Neural cell (in vitro differentiated cells): Measurements from ENCODE around the gene GRB2. TPM values are rescaled to one million over a fixed set of nuclear protein-coding genes. Genes with fewer than 3 reads are reported as not detected.

Experiments used
- H2AFZ ChIP-seq: fragments of 200-600, 300-800 bp; sonication (generic), shearing (Covaris generic); 2 replicates; pipeline ENCODE4 v1.6.0; 2014; ENCODE audit warnings: low read depth, mild to moderate bottlenecking, antibody characterized with exemption, low read length, moderate library complexity
- H3F3A ChIP-seq: fragments of 200-600 bp; shearing (Covaris generic); 2 replicates; pipeline ENCODE4 v1.6.1; 2016; ENCODE audit warnings: mild to moderate bottlenecking, moderate library complexity, mixed read lengths, antibody characterized with exemption, low read length; ENCODE audit not compliant: insufficient read depth, poor library complexity, severe bottlenecking
- H3K27ac ChIP-seq: fragments of 200-600, 300-800 bp; sonication (generic), shearing (Covaris generic); 2 replicates; pipeline ENCODE4 v1.5.1; 2014; ENCODE audit warnings: mild to moderate bottlenecking, low read length, moderate library complexity
- H3K27me3 ChIP-seq: fragments of 300-800, 200-600 bp; sonication (generic), shearing (Covaris generic); 2 replicates; pipeline ENCODE4 v1.6.0; 2014; ENCODE audit warnings: mild to moderate bottlenecking, low read depth, low read length, moderate library complexity; ENCODE audit not compliant: insufficient read depth
- H3K36me3 ChIP-seq: fragments of 300-800, 200-600 bp; sonication (generic), shearing (Covaris generic); 2 replicates; pipeline ENCODE4 v1.5.1; 2014; ENCODE audit warnings: mild to moderate bottlenecking, antibody characterized with exemption, low read length, moderate library complexity; ENCODE audit not compliant: insufficient read depth
- H3K4me2 ChIP-seq: fragments of 300-800, 200-600 bp; sonication (generic), shearing (Covaris generic); 2 replicates; pipeline ENCODE4 v1.6.0; 2014; ENCODE audit warnings: mild to moderate bottlenecking, low read length
- H3K4me3 ChIP-seq: fragments of 300-800, 200-600 bp; sonication (generic), shearing (Covaris generic); 2 replicates; pipeline ENCODE4 v1.5.1; 2014; ENCODE audit warnings: mild to moderate bottlenecking, low read length, moderate library complexity
- H3K79me2 ChIP-seq: fragments of 200-600 bp; shearing (Covaris generic); replicated peaks from 2 replicates; pipeline ENCODE4 v1.6.0; 2014; ENCODE audit warnings: mild to moderate bottlenecking, low read length, moderate library complexity; ENCODE audit not compliant: insufficient read depth
- H3K9ac ChIP-seq: fragments of 300-800, 200-600 bp; sonication (generic), shearing (Covaris generic); 2 replicates; pipeline ENCODE4 v1.6.1; 2016; ENCODE audit warnings: mild to moderate bottlenecking, low read length, mixed read lengths
- H3K9me2 ChIP-seq: fragments of 200-600 bp; shearing (Covaris generic); 2 replicates; pipeline ENCODE4 v1.6.1; 2016; ENCODE audit warnings: mild to moderate bottlenecking, low read length, mixed read lengths; ENCODE audit not compliant: insufficient read depth
- H3K9me3 ChIP-seq: fragments of 200-600, 300-800 bp; sonication (generic), shearing (Covaris generic); 2 replicates; pipeline ENCODE4 v1.6.1; 2016; ENCODE audit warnings: mild to moderate bottlenecking, mixed run types, low read length, moderate library complexity, mixed read lengths
- H4K20me1 ChIP-seq: fragments of 200-600 bp; shearing (Covaris generic); 2 replicates; pipeline ENCODE4 v1.6.1; 2016; ENCODE audit warnings: mild to moderate bottlenecking, mixed run types; ENCODE audit not compliant: insufficient read depth
- CTCF ChIP-seq: fragments of 450-650 bp; IDR thresholded peaks from 2 replicates; pipeline ENCODE4 v1.5.1; 2014; ENCODE audit warnings: antibody characterized with exemption, mild to moderate bottlenecking, moderate library complexity; ENCODE audit not compliant: poor library complexity, severe bottlenecking
- EP300 ChIP-seq: fragments of 450-650 bp; conservative IDR thresholded peaks from 2 replicates; pipeline ENCODE4 v1.6.1; 2014; ENCODE audit warnings: antibody characterized with exemption, mild to moderate bottlenecking, moderate library complexity; ENCODE audit not compliant: poor library complexity, severe bottlenecking
- EZH2 ChIP-seq: fragments of 200-600, 300-800 bp; shearing (Covaris generic), sonication (generic); IDR thresholded peaks from 2 replicates; pipeline ENCODE4 v1.6.1; 2014; ENCODE audit warnings: antibody characterized with exemption, low read length, borderline replicate concordance, mild to moderate bottlenecking; ENCODE audit not compliant: insufficient read depth, poor library complexity, severe bottlenecking
- MXI1 ChIP-seq: fragments of 450-650 bp; conservative IDR thresholded peaks from 2 replicates; pipeline ENCODE4 v1.6.1; 2014; ENCODE audit warnings: antibody characterized with exemption, mild to moderate bottlenecking; ENCODE audit not compliant: poor library complexity, severe bottlenecking
- POLR2AphosphoS5 ChIP-seq: IDR thresholded peaks from 2 replicates; pipeline ENCODE4 v1.6.1; 2012
- RAD21 ChIP-seq: fragments of 450-650 bp; conservative IDR thresholded peaks from 2 replicates; pipeline ENCODE4 v1.6.1; 2014; ENCODE audit warnings: antibody characterized with exemption, mild to moderate bottlenecking, moderate library complexity
- SMC3 ChIP-seq: fragments of 450-650 bp; conservative IDR thresholded peaks from 2 replicates; pipeline ENCODE4 v1.6.1; 2014; ENCODE audit warnings: antibody characterized with exemption, mild to moderate bottlenecking, moderate library complexity; ENCODE audit not compliant: poor library complexity
- TAF1 ChIP-seq: IDR thresholded peaks from 2 replicates; pipeline ENCODE4 v1.6.1; 2012; ENCODE audit warnings: low read depth
- polyA plus RNA-seq: library from polyadenylated mRNA; depleted of rRNA; stranded (reverse); fragments of >200 nt; gene quantifications from 2 replicates; pipeline ENCODE4 v1.2.3, GENCODE V29; 2014
- TF ChIP-seq, protein P1 (sequence below): IDR thresholded peaks from 2 replicates; pipeline ENCODE4 v1.6.1; 2012; ENCODE audit warnings: borderline replicate concordance

Gene GRB2
- polyA plus RNA-seq, 1 donor from 2014 or later = 134 TPM

DNA sequence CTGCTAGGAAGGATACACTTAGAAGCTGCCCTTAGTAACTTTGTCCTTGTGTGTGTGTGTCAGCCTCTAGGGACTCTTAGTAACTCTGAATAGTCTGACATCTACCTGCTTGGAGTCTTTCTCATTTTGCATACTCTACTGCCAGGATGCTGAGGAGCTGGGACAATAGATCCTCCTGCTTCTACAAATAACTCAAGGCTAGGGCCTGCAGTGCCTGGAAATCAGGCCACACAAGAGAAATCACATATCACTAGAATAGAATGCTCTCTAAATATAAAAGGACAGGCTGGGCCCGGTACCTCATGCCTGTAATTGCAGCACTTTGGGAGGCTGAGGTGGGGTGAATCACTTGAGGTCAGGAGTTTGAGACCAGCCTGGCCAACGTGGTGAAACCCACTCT, 77.7 kb downstream of the GRB2 start:
- Histone ChIP-seq H3K27me3 (no peaks in the 10 kb centered on the region), H3K9me2 (no peaks in the 10 kb centered on the region), H3K4me3 (no peak overlapping the region), H3K9ac (no peak overlapping the region), H3K9me3 (no peaks in the 10 kb centered on the region), H3F3A (no peaks in the 10 kb centered on the region), H3K36me3 (no peaks in the 10 kb centered on the region), H2AFZ (no peak overlapping the region), H3K27ac (no peak overlapping the region), H3K4me2 (no peak overlapping the region), H3K79me2 (peaks cover 4% of the 10 kb centered on the region), H4K20me1 (peaks cover 4% of the 10 kb centered on the region)
- no peak for TF ChIP-seq EZH2
- no peak for TF ChIP-seq TAF1
- no peak for TF ChIP-seq POLR2AphosphoS5
- TF ChIP-seq CTCF = no peak
- TF ChIP-seq RAD21 = no peak
- TF ChIP-seq EP300 = no peak
- TF ChIP-seq MXI1 = no peak
- no peak for TF ChIP-seq SMC3
- TF ChIP-seq, protein P1, sequence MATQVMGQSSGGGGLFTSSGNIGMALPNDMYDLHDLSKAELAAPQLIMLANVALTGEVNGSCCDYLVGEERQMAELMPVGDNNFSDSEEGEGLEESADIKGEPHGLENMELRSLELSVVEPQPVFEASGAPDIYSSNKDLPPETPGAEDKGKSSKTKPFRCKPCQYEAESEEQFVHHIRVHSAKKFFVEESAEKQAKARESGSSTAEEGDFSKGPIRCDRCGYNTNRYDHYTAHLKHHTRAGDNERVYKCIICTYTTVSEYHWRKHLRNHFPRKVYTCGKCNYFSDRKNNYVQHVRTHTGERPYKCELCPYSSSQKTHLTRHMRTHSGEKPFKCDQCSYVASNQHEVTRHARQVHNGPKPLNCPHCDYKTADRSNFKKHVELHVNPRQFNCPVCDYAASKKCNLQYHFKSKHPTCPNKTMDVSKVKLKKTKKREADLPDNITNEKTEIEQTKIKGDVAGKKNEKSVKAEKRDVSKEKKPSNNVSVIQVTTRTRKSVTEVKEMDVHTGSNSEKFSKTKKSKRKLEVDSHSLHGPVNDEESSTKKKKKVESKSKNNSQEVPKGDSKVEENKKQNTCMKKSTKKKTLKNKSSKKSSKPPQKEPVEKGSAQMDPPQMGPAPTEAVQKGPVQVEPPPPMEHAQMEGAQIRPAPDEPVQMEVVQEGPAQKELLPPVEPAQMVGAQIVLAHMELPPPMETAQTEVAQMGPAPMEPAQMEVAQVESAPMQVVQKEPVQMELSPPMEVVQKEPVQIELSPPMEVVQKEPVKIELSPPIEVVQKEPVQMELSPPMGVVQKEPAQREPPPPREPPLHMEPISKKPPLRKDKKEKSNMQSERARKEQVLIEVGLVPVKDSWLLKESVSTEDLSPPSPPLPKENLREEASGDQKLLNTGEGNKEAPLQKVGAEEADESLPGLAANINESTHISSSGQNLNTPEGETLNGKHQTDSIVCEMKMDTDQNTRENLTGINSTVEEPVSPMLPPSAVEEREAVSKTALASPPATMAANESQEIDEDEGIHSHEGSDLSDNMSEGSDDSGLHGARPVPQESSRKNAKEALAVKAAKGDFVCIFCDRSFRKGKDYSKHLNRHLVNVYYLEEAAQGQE = no peak

GRCh38 chr17:75326226-75326848, 79.1 kb downstream of the GRB2 start:
- no peak overlapping the region for H3K27ac ChIP-seq
- no peak overlapping the region for H2AFZ ChIP-seq
- no peak for TF ChIP-seq SMC3
- no peak for TF ChIP-seq TAF1
- TF ChIP-seq EZH2 = no peak
- no peak for TF ChIP-seq POLR2AphosphoS5
- no peak for TF ChIP-seq CTCF
- no peak for TF ChIP-seq EP300
- TF ChIP-seq RAD21 = no peak
- TF ChIP-seq, protein P1 = no peak
- TF ChIP-seq MXI1 = no peak
- no peaks in the 10 kb centered on the region for H3K36me3 ChIP-seq
- no peaks in the 10 kb centered on the region for H3K27me3 ChIP-seq
- no peak overlapping the region for H3K4me2 ChIP-seq
- no peaks in the 10 kb centered on the region for H3F3A ChIP-seq
- no peak overlapping the region for H3K9ac ChIP-seq
- no peak overlapping the region for H3K4me3 ChIP-seq
- H4K20me1 ChIP-seq = peaks cover 4% of the 10 kb centered on the region
- H3K79me2 ChIP-seq = peaks cover 4% of the 10 kb centered on the region
- H3K9me2 ChIP-seq = no peaks in the 10 kb centered on the region
- no peaks in the 10 kb centered on the region for H3K9me3 ChIP-seq
